Measurements from ENCODE around the gene ZBED6.
"Not testable (repeated sequence)": the region's sequence is repeated elsewhere in the genome, so short reads cannot be mapped to it uniquely, and the experiment has no call there.

The ZBED6 gene

GRCh38 chr1:203776636-203777035, 18.8 kb upstream of the ZBED6 start:
- Histone ChIP-seq H3K4me3 (no peak overlapping the region), H3K27ac (no peak overlapping the region)

- H3K27ac ChIP-seq = no peak overlapping the region
- no peak overlapping the region for H3K4me3 ChIP-seq
These were observed 17.8 kb upstream of the ZBED6 start for GRCh38 chr1:203777596-203777995.

- H3K4me3 ChIP-seq = no peak overlapping the region
- H3K27ac ChIP-seq = no peak overlapping the region
These were observed 17.3 kb upstream of the ZBED6 start for GRCh38 chr1:203778146-203778545.

- no peak overlapping the region for H3K4me3 ChIP-seq
- H3K27ac ChIP-seq = no peak overlapping the region
These were observed 16.6 kb upstream of the ZBED6 start for GRCh38 chr1:203778789-203779188.

GRCh38 chr1:203781962-203782361, 13.5 kb upstream of the ZBED6 start:
- Histone ChIP-seq H3K27ac (no peak overlapping the region), H3K4me3 (no peak overlapping the region)

GRCh38 chr1:203789966-203790365, 5.5 kb upstream of the ZBED6 start:
- no peak overlapping the region for H3K4me3 ChIP-seq
- no peak overlapping the region for H3K27ac ChIP-seq

- Histone ChIP-seq H3K4me3 (no peak overlapping the region), H3K27ac (no peak overlapping the region)
These were observed 3.9 kb upstream of the ZBED6 start for GRCh38 chr1:203791498-203791897.

- Histone ChIP-seq H3K27ac (no peak overlapping the region), H3K4me3 (no peak overlapping the region)
These were observed 2.9 kb upstream of the ZBED6 start for GRCh38 chr1:203792486-203792885.

- not testable (repeated sequence) for H3K4me3 ChIP-seq, H3K27ac ChIP-seq
These were observed 1.9 kb upstream of the ZBED6 start for GRCh38 chr1:203793561-203793960.

- Histone ChIP-seq H3K27ac (peak overlapping the region in 19 of 21 experiments; percentile 38 to 99 (median 96)), H3K4me3 (peak overlapping the region in 6 of 7 experiments; percentile 64 to 92 (median 72))
These were observed 521 bp upstream of the ZBED6 start for GRCh38 chr1:203794764-203795440.

GRCh38 chr1:203796236-203796605, 798 bp downstream of the ZBED6 start:
- H3K27ac ChIP-seq = peak overlapping the region; percentile 81 to 99 (median 96)
- peak overlapping the region; percentile 64 to 92 (median 67) for H3K4me3 ChIP-seq

- H3K4me3 ChIP-seq = peak overlapping the region in 4 of 7 experiments; percentile 67 to 92 (median 78)
- peak overlapping the region in 7 of 21 experiments; percentile 34 to 99 (median 96) for H3K27ac ChIP-seq
These were observed 1.8 kb downstream of the ZBED6 start for GRCh38 chr1:203797216-203797615.

GRCh38 chr1:203797948-203798655, 2.7 kb downstream of the ZBED6 start:
- Histone ChIP-seq H3K27ac (peak overlapping the region in 1 of 21 experiments; percentile 2), H3K4me3 (peak overlapping the region in 1 of 7 experiments; percentile 67)

- Histone ChIP-seq H3K27ac (no peak overlapping the region), H3K4me3 (no peak overlapping the region)
These were observed 3.7 kb downstream of the ZBED6 start for GRCh38 chr1:203799157-203799556.

- H3K4me3 ChIP-seq = no peak overlapping the region
- H3K27ac ChIP-seq = peak overlapping the region in 2 of 21 experiments; percentile 27 to 28
These were observed 4.5 kb downstream of the ZBED6 start for GRCh38 chr1:203799971-203800370.

GRCh38 chr1:203805689-203806088, 10.3 kb downstream of the ZBED6 start:
- no peak overlapping the region for H3K4me3 ChIP-seq
- H3K27ac ChIP-seq = no peak overlapping the region

GRCh38 chr1:203807196-203807595, 11.8 kb downstream of the ZBED6 start:
- no peak overlapping the region for H3K27ac ChIP-seq
- no peak overlapping the region for H3K4me3 ChIP-seq

- Histone ChIP-seq H3K4me3 (no peak overlapping the region), H3K27ac (no peak overlapping the region)
These were observed 18.3 kb downstream of the ZBED6 start for GRCh38 chr1:203813581-203814341.

GRCh38 chr1:203818399-203818798, 23.0 kb downstream of the ZBED6 start:
- H3K27ac ChIP-seq = no peak overlapping the region
- no peak overlapping the region for H3K4me3 ChIP-seq

GRCh38 chr1:203823306-203823705, 27.9 kb downstream of the ZBED6 start:
- H3K27ac ChIP-seq = no peak overlapping the region
- H3K4me3 ChIP-seq = no peak overlapping the region

- H3K4me3 ChIP-seq = no peak overlapping the region
- no peak overlapping the region for H3K27ac ChIP-seq
These were observed 30.8 kb downstream of the ZBED6 start for GRCh38 chr1:203826175-203826574.
